Vagina (tissue), 2 donors: ENCODE data around the gene INHBE.
"Not testable (repeated sequence)": the region's sequence is repeated elsewhere in the genome, so short reads cannot be mapped to it uniquely, and the experiment has no call there.

Source experiments
- POLR2AphosphoS5 ChIP-seq, 2 donors: sonication (generic); formaldehyde crosslinking; IDR thresholded peaks; one replicate each; pipeline ENCODE4 v1.9.0; 2017; ENCODE audit warnings: antibody characterized with exemption in 2 of 2, mild to moderate bottlenecking in 2 of 2, low read depth in 1 of 2; ENCODE audit not compliant: insufficient read depth in 1 of 2
- TF ChIP-seq, protein P1 (sequence below), 3 experiments: fragments of 450-650 bp in 2 of 3; fragments of 200-600 bp in 1 of 3; sonication (generic) in 1 of 3; IDR thresholded peaks; one replicate each; pipeline ENCODE4 v1.5.1; 2017 to 2019; ENCODE audit warnings: antibody characterized with exemption in 3 of 3, mild to moderate bottlenecking in 2 of 3, moderate library complexity in 2 of 3

DNA sequence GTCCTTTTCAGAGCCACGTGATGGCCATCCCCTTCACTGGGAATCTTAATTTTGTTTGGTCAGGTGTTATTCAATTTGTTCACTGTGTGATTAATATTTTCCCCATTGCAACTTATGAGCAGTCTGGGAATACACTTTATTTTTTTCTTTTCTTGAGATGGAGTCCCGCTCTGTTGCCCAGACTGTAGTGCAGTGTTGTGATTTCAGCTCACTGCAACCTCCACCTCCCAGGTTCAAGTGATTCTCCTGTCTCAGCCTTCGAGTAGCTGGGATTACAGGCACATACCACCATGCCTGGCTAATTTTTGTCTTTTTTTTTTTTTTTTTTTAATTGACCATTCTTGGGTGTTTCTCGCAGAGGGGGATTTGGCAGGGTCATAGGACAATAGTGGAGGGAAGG is 51.4 kb downstream of the INHBE start:
- TF ChIP-seq, protein P1, sequence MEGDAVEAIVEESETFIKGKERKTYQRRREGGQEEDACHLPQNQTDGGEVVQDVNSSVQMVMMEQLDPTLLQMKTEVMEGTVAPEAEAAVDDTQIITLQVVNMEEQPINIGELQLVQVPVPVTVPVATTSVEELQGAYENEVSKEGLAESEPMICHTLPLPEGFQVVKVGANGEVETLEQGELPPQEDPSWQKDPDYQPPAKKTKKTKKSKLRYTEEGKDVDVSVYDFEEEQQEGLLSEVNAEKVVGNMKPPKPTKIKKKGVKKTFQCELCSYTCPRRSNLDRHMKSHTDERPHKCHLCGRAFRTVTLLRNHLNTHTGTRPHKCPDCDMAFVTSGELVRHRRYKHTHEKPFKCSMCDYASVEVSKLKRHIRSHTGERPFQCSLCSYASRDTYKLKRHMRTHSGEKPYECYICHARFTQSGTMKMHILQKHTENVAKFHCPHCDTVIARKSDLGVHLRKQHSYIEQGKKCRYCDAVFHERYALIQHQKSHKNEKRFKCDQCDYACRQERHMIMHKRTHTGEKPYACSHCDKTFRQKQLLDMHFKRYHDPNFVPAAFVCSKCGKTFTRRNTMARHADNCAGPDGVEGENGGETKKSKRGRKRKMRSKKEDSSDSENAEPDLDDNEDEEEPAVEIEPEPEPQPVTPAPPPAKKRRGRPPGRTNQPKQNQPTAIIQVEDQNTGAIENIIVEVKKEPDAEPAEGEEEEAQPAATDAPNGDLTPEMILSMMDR (IDR thresholded peaks at IDR 0.05) = not testable (repeated sequence)
- TF ChIP-seq POLR2AphosphoS5 (IDR thresholded peaks at IDR 0.05; ENCODE audit: insufficient read depth in 1 of 2, low read depth in 1 of 2) = not testable (repeated sequence)
